Colonic mucosa (tissue), 4 donors: ENCODE results near the gene ITPR2. TPM values are rescaled to one million over a fixed set of nuclear protein-coding genes. Genes with fewer than 3 reads are reported as not detected.
A peak's percentile ranks its signal among the peaks of the same experiment; 100 is the strongest.

Experiments used
- DNase-seq: peaks from one replicate; pipeline ENCODE4 v3.0.0-alpha.2; 2020
- H3K27ac ChIP-seq: fragments of 200-600 bp; one replicate; pipeline ENCODE4 v1.8.0; 2021
- H3K27me3 ChIP-seq: fragments of 200-600 bp; one replicate; pipeline ENCODE4 v1.8.0; 2021
- H3K36me3 ChIP-seq: fragments of 200-600 bp; one replicate; pipeline ENCODE4 v1.8.0; 2021
- H3K4me1 ChIP-seq: fragments of 200-600 bp; one replicate; pipeline ENCODE4 v1.8.0; 2021; ENCODE audit warnings: mild to moderate bottlenecking
- H3K4me3 ChIP-seq: fragments of 200-600 bp; one replicate; pipeline ENCODE4 v1.8.0; 2021
- H3K9ac ChIP-seq, 2 donors: one replicate each; pipeline ENCODE4 v1.7.0; 2013; ENCODE audit warnings: control low read depth in 2 of 2, low read depth in 2 of 2, low read length in 2 of 2
- H3K9me3 ChIP-seq: fragments of 200-600 bp; one replicate; pipeline ENCODE4 v1.8.0; 2021
- intact Hi-C: fragments of 100-400 bp; cut with DNase I; formaldehyde crosslinking; loops from one replicate; pipeline ENCODE4 v1.14.1; 2022
- total RNA-seq, 2 donors: library from RNA; stranded (reverse); fragmentation: NEBNext Ultra II Directional in 1 of 2; extraction: Animal tissue kit (Norgen Biotek cat#: 25700) in 1 of 2; gene quantifications; one replicate each; pipeline ENCODE4 v1.2.1, GENCODE V29; 2021
- TF ChIP-seq, protein P1 (sequence below): fragments of 200-600 bp; IDR thresholded peaks from one replicate; pipeline ENCODE4 v1.8.0; 2022; ENCODE audit warnings: antibody characterized with exemption, mild to moderate bottlenecking
- donor health status: healthy.
- donor health status: DM: no; HTN: no; CAD: no.
- donor health status: DM: no; HTN: no; CAD: no.

The ITPR2 gene
- total RNA-seq, 2 donors from 2014 or later = 15.9 to 39.3 TPM

DNA sequence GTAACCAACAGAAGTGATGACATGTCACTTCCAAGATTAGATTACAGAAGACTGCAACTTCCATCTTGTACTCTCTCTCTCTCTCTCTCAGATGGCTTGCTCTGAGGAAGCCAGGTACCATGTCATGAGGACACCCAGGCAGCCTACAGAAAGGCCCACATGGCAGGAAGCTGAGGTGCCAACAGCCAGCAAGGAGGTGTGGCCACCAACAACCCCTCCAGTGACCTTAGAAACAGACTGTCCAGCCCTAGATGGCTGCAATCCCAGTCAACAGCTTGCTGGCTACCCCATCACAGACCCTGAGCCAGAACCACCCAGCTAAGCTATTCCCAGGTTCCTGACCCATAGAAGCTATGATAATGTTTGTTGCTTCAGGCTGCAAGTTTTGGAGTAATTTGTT, 178.4 kb downstream of the ITPR2 start:
- H3K4me1 ChIP-seq = no peaks in the 10 kb centered on the region
- H3K4me3 ChIP-seq = no peak overlapping the region
- H3K27ac ChIP-seq = no peak overlapping the region
- no peaks in the 10 kb centered on the region for H3K27me3 ChIP-seq
- H3K9ac ChIP-seq = no peak overlapping the region
- TF ChIP-seq, protein P1, sequence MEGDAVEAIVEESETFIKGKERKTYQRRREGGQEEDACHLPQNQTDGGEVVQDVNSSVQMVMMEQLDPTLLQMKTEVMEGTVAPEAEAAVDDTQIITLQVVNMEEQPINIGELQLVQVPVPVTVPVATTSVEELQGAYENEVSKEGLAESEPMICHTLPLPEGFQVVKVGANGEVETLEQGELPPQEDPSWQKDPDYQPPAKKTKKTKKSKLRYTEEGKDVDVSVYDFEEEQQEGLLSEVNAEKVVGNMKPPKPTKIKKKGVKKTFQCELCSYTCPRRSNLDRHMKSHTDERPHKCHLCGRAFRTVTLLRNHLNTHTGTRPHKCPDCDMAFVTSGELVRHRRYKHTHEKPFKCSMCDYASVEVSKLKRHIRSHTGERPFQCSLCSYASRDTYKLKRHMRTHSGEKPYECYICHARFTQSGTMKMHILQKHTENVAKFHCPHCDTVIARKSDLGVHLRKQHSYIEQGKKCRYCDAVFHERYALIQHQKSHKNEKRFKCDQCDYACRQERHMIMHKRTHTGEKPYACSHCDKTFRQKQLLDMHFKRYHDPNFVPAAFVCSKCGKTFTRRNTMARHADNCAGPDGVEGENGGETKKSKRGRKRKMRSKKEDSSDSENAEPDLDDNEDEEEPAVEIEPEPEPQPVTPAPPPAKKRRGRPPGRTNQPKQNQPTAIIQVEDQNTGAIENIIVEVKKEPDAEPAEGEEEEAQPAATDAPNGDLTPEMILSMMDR = no peak
- H3K9me3 ChIP-seq = no peaks in the 10 kb centered on the region
- H3K36me3 ChIP-seq = no peaks in the 10 kb centered on the region
- DNase-seq = no peak
- intact Hi-C loops = loop anchor here (10.0 kb wide), 1 partner anchor 220 kb away; no protein-coding TSS in a partner anchor

DNA sequence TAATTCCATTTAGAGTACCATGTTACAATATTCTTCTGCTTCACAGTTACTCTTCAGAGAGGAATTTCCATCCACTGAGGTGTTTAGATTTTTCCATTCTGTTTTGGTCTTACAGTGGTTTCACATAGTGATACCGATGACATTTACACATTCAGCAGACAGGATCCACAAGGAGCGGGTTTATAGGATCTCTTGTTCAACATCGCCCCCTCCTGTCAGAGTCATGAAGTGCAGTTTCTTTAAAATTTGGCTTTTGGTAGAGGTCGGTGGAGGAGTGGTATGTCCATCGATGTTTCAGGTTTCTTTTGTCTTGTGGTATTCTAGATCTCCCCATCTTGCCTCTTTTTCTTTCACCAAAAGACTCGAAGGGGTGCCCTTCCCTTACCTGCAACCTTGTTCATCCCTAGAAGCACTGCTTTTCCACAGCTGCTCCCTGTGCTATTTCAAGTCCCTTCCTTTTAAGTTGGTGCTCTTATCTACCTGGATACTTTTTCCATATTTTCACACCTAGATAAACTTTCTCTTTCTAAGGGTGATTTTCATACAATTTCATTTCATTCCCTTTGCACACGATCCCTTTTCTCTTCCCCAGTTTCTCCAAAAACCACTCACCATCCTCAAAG, 181.3 kb downstream of the ITPR2 start:
- intact Hi-C loops = loop anchor here (10.0 kb wide), 1 partner anchor 217 kb away; no protein-coding TSS in a partner anchor
- TF ChIP-seq, protein P1 = peak; percentile 66
- Histone ChIP-seq H3K27me3 (no peaks in the 10 kb centered on the region), H3K4me1 (no peaks in the 10 kb centered on the region), H3K9me3 (no peaks in the 10 kb centered on the region), H3K36me3 (no peaks in the 10 kb centered on the region), H3K27ac (no peak overlapping the region), H3K9ac (no peak overlapping the region), H3K4me3 (no peak overlapping the region)
- DNase-seq = peak; percentile 62

DNA sequence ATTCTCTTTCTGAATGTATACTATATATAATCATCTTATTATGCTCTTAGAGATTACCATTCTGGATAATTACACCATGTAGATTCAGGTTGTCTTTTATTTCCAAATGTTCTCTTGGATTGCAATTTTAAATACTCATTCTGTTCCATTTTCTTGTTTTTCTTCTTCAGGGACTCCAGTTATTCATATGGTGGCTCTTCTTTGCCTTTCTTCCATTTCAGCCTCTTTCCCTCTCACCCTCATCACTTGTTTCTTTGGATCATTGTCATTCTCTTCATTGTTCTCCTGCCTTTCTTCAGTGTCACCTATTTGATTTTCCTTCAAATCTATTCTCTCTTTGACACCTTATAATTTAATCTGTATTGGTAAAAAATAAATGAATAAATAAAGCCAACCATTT, 182.0 kb downstream of the ITPR2 start:
- TF ChIP-seq, protein P1 = no peak
- no peak overlapping the region for H3K9ac ChIP-seq
- H3K9me3 ChIP-seq = no peaks in the 10 kb centered on the region
- intact Hi-C loops = loop anchor here (10.0 kb wide), 1 partner anchor 216 kb away; no protein-coding TSS in a partner anchor
- no peak for DNase-seq
- no peak overlapping the region for H3K27ac ChIP-seq
- no peaks in the 10 kb centered on the region for H3K27me3 ChIP-seq
- no peaks in the 10 kb centered on the region for H3K36me3 ChIP-seq
- no peak overlapping the region for H3K4me3 ChIP-seq
- H3K4me1 ChIP-seq = no peaks in the 10 kb centered on the region

DNA sequence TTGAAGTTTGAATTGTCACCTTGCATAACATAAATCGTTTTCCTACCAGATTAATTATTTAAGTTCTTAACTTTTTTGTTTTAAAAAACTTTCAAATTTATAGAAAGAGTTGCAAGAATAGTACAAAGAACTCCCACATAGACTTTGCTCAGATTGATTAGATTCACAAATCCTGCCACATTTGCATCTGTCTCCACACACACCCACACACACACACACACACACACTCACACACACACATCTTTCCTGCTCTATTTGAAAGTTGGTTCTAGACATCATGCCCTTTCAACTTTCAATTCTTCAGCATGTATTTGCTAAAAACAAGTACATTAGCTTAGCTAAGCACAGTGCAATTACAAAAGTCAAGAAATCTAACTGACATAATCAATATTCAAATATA, 184.0 kb downstream of the ITPR2 start:
- intact Hi-C loops = no loop called here
- TF ChIP-seq, protein P1 = no peak

DNA sequence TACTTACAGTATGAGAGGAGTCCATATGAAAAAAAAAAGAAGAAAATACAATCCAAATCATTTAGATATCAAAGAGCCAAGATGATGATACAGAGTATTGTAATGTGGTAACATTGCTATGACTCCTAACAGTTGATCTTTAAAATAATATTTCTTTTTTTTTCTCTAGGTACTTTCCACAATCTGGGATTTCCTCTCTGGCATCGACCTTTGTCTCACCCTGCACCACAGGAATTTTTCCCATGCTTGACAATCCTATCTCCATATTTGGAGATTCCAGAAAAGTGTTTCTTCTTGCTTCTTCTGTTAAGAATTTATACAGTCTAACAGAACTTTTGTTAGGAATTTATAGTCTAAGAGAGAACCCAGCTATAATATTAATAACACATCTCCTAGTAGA, 184.4 kb downstream of the ITPR2 start:
- Histone ChIP-seq H3K36me3 (no peaks in the 10 kb centered on the region), H3K27ac (no peak overlapping the region), H3K9me3 (no peaks in the 10 kb centered on the region), H3K9ac (no peak overlapping the region), H3K4me3 (no peak overlapping the region), H3K27me3 (no peaks in the 10 kb centered on the region), H3K4me1 (no peaks in the 10 kb centered on the region)
- TF ChIP-seq, protein P1 = no peak
- no peak for DNase-seq
- intact Hi-C loops = no loop called here

More for the DNA sequence above, 184.0 kb downstream of the ITPR2 start:
- H3K27me3 ChIP-seq = no peaks in the 10 kb centered on the region
- H3K4me1 ChIP-seq = no peaks in the 10 kb centered on the region
- no peaks in the 10 kb centered on the region for H3K36me3 ChIP-seq
- no peak overlapping the region for H3K27ac ChIP-seq
- no peak for DNase-seq
- H3K9ac ChIP-seq = no peak overlapping the region
- H3K4me3 ChIP-seq = no peak overlapping the region
- H3K9me3 ChIP-seq = no peaks in the 10 kb centered on the region
